GM21390 (cell line): ENCODE results near the gene ABCG5.

Experiments
- ATAC-seq: cut with Tn5 transposase; IDR thresholded peaks from one replicate; pipeline ENCODE4 v1.9.1; 2021; ENCODE audit not compliant: unreplicated experiment

Gene ABCG5

DNA sequence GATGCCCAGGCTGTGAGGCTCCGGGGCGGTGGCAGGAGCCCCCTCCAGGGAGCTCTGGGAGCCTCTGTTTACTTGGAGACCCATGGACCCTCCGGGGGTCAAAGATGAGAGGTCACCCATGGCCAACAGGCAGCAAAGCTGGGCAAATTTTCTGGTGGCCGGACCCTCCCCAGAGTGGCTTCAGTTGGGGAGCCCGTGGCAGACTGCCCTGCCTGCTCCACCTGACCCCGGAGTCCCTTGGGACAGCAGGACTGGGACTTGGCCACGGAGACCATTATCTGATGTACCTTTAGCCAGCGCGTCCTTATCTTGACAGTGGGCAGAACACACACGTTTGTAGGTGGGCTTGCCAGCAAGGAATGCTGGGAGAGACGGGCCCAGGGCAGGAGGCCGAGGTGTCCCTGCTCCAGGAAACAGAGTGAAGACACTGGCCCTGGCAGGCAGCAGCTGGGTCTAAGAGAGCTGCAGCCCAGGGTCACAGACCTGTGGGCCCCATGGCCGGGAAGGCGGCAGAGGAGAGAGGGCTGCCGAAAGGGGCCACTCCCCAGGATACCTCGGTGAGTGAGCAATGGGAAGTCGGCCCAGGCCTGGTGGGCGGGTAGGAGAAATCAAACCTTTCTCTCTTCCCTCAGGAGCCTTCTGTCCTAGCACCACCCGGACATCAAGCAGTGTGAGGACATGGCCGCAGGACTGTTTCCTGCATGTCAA lies at the start of gene ABCG5, which contains the start of gene ABCG8:
Gene ABCG5, minus strand, starts transcription at position 280 of the 708 bp plus-strand sequence. Its CDS starts 160 bp downstream, at position 120.
Gene ABCG8, plus strand, starts transcription at position 412 of the 708 bp plus-strand sequence. Its CDS starts 83 bp downstream, at position 495.
- ATAC-seq = no peak

DNA sequence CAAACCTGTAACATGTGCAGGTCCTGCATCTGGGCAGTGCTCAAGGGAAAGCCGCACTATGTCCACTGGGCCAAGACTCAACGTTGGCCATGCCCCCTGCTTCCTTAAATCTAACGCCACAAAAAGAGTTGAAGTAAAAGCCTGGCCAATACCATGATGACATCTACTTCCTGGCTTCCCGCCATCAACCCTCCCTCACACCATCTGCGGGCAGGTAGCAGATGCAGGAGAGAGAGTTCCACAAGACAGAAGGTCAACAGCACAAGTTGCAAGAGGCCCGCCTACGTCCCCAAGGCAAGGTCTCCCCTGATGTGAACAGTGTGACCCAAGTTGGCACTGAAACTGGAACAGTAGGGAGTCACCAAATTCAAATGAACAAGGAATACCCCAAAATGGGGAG lies 48.5 kb upstream of the ABCG5 start:
- ATAC-seq = no peak

DNA sequence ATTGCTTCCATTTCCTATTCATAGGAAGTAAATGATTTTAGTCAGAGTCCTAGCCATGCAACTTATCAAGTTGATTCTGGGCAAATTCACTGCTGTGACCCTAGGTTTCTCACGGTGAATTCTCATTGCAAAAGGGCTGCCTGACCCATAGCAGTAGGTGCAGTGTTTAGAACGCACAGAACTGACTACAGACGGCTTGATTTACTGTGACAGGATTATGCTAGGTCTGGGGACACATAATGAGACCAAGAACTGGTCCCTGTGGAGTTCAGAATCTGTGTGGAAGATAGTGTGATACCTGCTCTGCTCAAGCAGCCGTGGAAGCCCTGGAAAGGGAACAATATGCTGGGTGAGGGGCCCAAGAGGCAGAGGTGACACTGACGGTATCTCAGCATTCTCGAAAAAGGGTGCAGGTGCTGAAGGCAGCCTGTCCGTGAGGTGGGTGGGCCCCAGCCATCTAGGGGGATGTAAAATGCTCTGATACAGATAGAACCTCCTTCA lies 46.5 kb upstream of the ABCG5 start:
- ATAC-seq = no peak

DNA sequence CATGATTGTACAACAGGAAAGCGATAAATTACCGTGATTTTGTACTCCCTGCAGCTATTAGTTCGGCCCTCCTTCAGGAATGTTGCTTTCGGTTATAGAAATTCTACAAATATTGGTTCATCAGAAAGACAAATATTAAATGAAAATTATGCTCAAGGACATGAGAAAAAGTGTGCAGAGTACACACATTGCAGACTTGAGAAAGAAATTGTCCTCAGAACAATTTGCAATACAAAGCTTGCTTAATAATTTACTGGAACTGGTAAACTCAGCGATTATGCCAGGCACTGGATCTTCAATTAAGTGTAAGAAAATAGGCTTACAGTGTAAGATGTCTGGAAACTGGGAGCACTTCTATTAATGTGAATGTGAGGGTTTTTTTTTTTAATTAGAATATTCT lies 46.0 kb upstream of the ABCG5 start:
- ATAC-seq = no peak

DNA sequence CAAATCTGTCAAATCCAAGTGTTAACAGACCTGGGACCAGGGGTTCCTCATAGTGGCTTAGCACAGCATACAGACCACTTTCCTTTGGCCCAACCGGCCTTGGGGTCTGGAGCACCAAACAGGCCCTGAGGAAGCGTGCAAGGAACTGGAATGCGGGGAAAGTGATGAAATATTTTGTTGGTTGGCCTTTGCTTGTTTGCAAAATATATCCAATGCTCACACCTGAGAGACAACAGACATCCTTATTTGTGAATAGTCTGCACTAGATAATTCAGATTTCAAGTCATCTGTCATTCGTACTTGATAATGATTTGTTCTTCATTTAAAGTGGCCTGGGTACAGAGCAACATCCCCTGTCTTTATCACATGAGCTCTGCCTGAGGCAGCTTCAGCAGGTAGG lies 43.7 kb upstream of the ABCG5 start:
- ATAC-seq = no peak

DNA sequence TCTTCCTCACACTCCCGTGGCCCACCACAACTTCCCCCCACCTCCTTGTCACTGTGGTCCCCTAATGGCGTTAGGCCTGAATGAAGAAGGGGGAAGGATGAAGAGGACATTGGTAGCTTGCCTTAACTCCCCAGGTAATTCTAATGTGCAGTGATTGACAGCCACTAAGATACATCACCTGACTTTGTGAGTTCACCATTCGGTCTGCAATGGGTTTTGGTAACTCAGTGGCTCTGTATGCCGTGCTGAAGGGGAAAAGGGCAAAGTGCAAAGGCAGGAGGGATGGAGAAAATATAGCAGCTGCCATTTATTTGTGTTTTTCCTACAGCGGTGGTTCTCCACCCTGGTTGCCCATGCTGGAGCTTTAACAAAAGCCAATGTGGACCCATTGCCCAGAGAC lies 42.3 kb upstream of the ABCG5 start:
- no peak for ATAC-seq

DNA sequence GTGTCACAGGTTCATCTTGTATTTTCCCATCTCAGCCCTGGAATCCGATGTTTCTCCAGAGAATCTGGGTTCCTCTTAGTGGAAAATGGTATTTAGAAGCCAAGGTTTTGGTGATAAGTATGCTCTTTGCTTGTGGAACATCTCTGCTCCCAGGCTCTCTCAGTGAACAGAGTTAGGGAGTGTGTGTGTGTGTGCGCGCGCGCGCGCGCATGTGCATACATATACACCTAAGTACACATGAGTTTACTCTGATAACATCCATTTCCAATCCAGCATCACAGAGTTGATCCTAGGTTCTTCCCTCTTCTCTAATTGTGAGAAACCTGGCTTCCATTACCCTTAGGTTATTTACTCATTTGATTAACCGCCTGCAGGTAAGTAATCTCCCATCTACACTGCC lies 41.8 kb upstream of the ABCG5 start:
- ATAC-seq = no peak

DNA sequence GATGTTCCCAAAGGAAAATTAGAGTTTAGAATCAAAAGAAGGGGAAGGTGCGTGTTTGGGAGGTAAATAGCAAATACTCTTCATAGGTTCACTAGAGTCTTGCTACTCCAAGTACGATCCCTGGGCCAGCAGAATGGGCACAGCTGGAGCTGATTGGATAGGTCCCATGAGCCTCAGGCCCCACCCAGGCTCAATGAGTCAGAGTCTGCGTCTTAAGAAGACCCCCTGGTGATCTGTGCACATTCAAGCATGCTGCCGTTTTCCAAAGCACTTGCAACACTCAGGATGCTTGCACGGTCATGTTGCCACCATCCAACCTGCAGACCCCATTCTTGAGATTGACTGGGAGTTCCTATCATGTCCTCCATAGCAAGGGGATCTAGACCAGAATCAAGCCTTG lies 40.6 kb upstream of the ABCG5 start:
- ATAC-seq = no peak

DNA sequence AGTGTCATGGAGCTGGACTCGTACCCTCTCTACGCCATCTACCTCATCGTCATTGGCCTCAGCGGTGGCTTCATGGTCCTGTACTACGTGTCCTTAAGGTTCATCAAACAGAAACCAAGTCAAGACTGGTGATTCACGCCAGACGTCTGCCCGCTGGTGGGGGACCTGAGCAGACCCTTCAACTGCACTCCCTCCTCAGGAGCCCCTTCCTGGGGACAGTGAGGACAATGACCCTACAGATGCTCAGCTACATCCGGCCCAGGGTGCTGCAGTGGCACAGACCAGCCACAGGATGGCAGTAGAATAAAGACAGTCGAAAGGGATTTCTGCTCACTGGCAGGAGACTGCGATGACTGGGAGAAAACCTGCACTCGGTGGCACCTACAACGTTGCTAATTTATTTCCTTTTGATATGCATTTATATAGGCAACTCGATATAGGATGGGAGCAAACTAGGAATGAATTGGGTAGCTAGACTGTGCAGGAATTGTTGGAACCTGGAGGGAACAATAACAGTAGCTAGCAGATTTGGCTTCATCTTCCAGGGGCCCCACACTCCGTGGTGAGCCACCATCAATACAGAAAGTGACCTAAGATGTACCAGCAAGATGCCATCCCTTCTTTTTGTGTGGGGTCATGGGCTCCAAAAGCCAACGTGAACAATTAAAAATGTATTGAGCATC lies 39.3 kb upstream of the ABCG5 start:
- ATAC-seq = no peak

DNA sequence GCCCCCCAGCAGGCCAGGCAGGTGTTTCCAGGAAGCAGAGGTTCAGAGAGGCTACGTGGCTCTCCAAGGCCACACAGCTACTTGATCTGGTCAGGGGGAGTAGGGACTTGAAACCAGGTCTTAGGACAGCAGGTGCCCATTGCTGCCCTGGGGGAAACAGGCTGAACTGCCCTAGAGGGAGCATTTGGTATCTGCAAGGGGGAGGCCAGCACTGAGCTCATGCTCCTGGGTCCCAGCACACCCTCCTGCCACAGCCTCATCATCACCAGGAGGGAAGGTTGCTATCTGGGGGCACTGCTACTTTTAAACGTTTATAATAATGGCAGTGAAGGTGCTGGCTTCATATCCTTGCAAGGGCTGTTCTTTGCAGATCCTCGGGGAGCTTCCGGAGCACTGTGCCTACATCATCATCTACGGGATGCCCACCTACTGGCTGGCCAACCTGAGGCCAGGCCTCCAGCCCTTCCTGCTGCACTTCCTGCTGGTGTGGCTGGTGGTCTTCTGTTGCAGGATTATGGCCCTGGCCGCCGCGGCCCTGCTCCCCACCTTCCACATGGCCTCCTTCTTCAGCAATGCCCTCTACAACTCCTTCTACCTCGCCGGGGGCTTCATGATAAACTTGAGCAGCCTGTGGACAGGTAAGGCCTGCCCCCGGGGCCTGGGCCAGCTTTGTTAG lies 36.3 kb upstream of the ABCG5 start:
- ATAC-seq = no peak

DNA sequence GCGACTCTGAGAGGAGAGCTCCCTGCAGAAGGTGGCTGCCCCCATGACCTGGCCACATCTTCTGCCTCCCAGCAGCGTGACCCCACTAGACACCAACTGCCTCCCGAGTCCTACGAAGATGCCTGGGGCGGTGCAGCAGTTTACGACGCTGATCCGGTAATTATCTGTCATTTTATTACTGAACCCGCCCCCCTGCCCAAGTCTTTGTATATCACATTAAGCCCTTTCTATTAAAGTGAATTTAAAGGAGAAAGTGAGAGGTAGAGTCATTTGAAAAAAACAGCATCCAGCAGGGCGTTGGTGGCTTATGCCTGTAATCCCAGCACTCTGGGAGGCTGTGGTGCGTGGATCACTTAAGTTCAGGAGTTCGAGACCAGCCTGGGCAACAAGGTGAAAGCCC lies 33.5 kb upstream of the ABCG5 start:
- no peak for ATAC-seq

DNA sequence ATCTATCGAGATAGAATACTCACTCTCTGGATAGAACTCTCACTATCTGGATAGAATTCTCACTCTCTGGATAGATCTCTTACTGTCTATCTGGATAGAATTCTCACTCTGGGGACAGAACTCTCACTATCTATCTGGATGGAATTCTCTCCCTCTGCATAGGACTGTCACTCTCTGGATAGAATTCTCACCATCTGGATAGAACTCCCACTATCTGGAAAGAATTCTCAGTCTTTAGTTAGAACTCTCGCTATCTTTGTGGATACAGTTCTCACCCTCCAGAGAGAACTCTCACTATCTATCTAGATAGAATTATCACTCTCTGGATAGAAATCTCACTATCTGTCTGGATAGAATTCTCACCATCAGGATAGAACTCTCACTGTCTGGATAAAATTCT lies 16.7 kb upstream of the ABCG5 start:
- no peak for ATAC-seq

DNA sequence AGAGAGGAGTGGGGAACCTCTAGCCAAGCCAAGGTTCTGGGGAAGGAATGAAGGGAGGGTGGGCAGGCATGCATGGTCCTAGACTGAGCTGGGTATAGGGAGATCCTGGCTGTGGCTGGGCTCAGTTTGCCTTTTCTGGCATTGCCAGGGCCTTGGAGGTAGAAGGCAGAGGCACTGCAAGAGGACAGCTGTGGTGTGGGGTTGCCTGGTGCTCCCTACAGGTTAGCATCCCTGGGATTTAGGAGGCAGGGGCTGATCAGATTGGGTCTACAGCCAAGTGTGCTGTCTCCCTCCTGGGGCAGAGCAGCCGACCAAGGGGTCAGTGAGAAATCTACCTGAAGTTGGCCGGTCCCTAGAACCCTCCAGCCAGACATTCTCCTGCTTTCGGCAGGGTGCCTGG lies 16.0 kb upstream of the ABCG5 start:
- no peak for ATAC-seq

DNA sequence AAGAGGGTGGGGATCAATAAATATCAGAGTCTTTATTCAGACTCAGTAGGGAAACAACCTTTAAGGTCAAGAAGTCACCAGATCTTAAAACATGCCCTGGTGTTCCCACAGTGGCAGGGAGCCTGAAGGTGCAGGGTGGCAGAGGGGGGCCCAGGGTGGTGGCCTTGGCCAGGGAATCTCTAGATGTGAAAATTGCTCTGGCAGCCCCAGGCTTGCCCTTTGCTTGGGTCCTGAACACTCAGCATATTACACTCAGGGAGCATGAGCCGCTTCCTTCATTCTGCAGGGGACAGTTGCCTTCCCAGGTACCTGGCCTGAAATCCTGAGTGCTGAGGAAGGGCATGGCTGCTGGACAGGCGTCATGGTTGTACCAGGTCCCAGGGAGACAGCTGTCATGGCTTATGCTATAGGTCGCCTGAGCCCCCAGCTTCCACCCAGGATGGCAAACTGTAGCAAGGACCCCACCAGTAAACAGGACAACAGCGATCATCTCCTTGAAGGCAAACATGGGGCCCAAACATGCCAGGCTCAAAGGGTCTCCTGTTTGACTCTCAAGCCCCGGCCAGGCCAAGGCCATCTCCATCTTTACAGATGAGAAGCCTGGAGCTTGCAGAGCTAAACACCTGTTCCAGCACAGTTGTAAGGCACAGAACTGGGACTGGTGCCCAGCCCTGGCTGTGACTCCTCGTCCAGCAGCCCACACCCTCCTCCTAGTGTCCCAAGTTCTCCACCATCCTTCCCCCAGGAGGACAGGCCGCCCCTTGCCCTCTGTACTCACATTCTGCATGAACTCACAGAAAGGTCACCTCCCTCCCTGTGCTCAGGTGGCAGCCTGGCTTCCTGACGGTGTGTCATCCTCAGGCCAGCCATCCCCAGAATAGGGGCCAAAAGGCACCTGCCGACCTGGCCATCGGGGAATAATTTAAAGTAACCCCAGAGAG lies 14.8 kb upstream of the ABCG5 start:
- no peak for ATAC-seq

DNA sequence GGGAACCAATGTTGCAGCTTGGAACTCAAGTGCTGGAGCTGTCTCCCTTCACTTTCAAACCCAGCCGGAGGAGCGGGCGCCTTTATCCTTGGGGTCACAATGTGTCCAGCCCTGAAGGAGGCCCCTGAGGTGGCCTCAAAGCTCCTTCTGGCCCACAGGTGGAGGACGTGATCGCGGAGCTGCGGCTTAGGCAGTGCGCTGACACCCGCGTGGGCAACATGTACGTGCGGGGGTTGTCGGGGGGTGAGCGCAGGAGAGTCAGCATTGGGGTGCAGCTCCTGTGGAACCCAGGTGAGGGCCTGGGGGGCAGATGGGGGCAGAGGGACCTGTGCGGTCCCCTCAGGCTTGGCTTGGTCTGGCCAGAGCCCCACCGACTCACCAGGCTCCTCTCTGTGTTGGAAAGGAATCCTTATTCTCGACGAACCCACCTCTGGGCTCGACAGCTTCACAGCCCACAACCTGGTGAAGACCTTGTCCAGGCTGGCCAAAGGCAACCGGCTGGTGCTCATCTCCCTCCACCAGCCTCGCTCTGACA lies 13.6 kb upstream of the ABCG5 start:
- ATAC-seq = no peak

DNA sequence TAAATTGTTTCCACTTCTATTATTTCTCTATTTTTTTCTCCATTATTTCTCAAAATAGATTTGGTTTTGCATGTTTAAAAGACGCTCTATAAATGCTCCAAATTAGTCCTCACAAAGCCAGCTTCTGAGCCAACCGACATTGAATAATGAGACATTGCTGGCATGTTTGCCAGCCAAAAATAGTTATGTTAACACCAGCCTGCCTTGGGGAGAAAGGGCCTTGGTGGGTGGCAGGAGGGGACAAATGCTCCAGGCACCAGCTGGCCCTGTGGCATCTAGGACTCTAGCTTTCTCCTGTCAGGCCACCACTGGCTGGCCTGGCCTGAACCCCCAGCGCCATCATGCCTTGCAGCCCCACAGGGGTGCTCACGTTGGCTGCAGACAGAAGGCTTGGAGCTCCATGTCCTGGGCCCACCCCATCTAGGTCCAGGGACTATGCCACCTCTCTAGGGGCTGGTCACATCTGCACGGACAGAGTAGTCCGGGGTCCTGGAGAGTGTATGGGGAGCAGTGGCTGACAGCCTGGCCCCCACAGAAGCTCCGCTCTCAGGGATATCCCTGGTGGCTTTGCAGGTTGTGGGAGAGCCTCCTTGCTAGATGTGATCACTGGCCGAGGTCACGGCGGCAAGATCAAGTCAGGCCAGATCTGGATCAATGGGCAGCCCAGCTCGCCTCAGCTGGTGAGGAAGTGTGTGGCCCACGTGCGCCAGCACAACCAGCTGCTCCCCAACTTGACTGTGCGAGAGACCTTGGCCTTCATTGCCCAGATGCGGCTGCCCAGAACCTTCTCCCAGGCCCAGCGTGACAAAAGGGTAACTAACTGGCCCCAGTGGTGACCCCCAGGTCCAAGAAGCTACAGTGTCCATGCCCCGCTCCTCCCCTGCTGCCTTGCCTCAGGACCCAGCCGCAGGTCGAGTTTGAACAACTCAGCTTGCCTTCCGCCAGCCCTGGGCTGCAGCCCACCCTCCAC lies 12.7 kb upstream of the ABCG5 start:
- ATAC-seq = no peak

DNA sequence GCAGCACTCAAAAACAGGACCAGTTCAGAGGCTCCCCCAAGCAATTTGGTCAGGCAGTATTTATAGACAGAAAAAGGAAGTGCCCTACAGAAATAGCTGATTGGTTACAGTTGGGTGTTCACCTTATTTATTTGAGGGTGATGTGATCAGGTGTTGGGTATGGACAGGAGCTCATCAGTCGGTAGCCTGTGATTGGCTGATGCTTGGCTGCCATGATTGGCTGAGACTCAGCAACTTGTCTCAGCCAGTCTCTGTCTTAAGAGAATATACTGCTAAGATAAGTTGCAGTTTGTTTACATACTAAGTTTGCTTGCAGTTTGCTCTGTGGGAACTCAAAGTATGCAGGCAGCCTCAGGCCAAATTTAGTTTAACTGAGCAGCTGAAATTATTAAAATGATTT lies 9.6 kb upstream of the ABCG5 start:
- ATAC-seq = no peak

DNA sequence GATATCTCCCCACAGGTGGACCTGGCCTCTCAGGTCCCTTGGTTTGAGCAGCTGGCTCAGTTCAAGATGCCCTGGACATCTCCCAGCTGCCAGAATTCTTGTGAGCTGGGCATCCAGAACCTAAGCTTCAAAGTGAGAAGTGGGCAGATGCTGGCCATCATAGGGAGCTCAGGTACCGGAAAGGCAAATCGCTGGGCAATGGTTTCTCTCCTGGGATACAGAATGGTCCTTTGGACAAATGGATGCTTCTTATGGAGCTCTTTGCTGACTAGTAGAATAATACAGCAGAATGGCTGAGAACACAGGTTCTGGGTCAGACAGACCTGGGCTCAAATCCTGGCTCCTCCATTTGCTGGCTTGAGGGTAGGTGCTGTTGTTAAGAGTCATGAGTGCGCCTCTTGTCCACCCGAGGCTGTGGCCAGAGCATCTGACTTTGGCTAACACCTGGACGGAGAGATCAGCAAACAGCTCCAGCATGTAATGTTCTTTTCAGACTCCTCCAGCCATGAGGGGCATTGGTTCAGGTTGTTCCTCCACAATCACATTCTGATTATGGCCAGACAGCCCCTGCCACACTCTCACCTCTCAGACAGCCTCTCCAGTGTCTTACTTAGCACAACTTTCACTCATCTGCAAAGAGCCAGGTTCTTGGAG lies 7.6 kb upstream of the ABCG5 start:
- no peak for ATAC-seq

DNA sequence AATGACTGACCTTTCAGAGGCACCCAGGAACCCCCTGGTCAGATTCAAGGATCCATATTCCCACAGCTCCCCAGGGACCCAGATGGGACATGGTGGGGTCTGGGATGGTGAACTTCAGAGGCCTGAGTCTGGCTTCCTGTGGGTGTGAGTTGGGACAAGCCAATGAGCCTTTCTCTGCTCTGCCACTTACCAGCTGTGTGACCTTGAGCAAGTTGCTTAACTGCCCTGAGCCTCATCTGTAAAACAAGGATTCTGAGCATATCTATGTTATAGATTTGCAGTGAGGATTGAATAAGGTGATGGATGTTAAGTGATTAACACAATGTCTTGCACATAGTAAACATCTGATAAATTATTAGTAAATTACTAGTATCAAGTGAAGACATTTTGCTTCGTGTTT lies 6.5 kb upstream of the ABCG5 start:
- no peak for ATAC-seq
